NCI-H2107 treated with DMSO at 0.1 percent for 48 hours (cell line): ENCODE results near the gene PDGFRA.
"Not testable (repeated sequence)": the region's sequence is repeated elsewhere in the genome, so short reads cannot be mapped to it uniquely, and the experiment has no call there.

Source experiments
- DNase-seq: peaks from one replicate; lab custom pipeline; 2025; ENCODE audit not compliant: unreplicated experiment; lab: John Stamatoyannopoulos, UW

PDGFRA gene

DNA sequence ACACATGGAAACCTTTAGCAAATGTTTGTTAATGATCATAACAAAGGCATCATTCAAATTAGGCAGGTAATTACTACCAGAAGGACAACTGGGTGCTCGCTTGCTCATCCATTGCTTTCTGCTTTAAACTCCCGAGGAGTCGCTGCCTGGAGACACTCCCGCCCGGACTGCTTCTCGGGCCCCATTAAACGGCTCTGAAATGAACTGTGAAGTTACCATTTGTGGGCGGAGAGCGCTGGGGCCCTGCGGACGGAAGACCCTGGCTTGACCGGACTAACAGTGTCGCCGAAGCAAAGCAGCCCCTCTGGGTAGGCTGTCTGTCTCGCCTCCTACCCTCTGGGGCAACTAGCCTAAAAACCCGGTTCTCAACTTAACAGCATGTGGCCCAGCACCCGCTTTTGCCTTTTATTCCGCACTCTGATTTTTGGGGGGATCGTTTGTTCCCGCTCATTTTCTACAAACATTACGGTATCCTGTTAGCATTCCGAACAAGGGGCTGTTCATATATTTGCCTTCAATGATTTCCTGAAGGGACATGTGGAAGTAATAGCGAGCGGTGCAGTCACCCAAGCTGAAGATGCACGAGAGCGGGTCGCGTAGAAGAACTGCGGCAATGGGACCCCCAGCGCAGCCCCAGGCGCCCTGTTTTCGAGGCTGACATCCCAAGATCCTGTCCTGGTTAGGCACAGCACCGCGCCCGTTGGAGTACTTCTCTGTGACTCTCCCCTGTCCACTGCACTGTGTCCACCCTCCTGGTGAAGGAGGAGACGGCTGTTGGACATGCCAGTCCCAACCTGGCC is 1.6 kb upstream of the PDGFRA start:
- DNase-seq = no peak

DNA sequence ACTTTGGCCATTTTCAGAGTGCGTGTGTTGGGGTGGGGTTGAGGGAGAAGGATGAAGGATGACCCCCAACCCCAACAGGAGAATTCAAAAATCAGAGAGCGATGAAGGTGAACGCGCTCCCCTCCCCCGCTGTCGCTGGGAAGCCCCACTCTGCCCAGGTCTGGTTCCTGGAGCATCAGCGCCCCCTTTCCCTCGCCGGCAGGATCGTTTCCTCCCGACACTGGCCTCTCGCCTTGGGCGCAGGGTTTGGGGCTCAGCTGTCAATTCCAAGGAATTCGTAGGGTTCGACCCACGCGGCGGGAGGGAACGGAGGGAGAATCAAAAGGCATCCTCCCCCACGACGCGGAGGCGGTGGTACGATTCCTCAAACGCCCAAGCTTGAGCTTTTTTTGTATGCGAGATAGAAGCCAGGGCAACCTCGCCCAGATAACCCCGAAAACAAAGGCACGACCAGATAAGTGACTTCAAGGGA is 1.0 kb upstream of the PDGFRA start:
- no peak for DNase-seq

DNA sequence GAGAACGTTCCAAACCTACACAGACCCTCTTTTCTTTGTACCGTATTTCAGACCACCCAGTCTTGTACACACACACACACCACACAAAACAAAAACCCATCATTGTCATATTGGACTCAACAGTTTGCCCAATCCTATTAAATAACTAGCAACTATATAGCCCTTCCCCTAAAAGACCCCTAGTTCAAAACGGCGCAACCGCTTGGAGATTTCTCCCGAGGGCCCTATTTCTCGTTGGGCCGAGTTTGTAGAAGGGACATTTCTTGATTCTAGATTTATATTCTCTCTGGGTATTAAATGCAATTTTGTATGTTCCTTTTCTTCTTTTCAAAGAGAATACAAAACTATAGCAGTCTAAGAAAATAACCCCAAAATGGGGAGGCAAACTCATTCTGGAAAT is 547 bp upstream of the PDGFRA start:
- no peak for DNase-seq

DNA sequence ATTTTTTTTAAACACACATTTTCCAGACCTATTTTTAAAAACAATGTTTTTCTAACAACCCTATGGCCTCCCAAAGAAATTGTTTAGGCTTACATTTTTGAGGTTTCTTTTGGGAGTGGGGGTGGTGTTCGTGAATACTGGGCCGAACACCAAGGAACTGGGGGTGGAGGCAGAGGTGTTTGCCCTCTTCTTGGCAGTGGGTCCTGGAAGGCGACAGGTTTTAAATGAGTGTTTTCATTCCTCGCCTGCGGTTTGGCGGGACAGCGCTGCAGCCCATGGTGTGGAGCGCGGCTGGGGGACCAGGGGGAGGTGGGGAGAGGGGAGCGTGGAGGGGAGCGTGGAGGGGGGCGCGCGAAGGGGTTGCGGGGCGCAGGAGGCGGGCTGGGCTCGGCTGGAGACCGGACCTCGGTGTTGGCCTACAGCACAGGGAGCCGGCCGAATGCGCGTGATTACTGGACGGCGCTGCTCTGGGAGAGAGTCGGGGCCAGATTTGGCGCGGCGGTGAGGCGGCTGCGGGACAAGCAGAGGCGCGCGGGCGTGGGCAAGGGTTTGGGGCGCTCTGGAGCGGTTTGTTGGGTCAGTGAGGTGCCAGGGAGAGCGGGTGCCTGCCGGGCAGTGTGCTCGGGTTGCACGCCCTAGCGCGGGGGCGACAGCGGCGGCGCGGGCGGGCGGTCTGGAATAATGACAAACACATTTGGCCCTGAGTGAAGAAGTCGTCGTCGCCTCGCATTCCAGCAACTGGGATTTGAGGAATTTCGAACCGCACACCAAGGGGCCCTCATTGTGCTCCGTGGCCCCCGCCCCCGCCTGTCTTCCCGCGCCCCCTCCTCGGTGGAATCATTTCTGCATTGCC is 764 bp downstream of the PDGFRA start:
- no peak for DNase-seq

DNA sequence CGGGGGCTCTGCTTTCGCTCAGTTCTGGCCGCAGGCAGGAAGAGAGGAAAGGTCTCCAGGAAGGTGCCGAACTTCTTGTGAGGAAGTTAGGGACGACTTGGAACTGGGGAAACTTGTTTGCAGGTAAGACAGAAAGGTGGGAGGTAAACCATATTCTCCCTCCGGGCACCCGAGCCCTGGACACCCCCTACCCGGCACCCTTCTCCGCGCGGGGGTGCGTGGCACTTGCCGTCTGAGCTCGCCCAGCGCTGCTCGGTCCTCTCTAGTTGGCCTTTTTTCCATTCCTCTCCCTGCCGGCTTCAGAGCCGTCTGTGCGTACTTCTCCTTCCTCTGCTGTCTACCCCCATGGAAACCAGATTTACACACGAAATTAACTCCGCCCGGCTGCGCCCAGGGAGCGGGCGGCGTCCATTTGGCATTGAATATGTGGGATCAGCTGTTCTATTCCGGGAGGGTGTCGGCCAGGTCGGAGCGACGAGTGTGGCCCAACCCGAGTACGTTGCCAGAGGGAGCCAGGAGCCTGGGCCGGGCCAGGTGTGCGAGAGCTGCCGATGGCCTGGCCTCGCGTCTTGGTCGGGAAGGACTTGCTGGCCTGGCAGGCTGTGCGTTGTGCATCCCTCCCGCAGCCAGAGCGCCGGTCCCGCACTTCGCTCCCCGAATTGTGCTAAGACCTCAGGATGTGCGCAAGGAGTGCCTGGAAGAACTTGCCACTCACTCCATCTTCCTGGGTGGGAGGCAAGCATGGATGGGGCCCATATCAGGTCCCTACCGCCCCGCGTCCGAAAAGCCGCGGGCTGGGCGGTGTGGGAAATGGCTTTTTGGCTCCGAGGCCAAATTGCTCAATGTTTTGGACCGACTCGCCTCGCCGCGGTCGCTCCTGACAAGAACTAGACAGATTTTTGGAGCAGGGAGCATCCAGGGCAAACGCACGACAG is 1.7 kb downstream of the PDGFRA start:
- DNase-seq = no peak

DNA sequence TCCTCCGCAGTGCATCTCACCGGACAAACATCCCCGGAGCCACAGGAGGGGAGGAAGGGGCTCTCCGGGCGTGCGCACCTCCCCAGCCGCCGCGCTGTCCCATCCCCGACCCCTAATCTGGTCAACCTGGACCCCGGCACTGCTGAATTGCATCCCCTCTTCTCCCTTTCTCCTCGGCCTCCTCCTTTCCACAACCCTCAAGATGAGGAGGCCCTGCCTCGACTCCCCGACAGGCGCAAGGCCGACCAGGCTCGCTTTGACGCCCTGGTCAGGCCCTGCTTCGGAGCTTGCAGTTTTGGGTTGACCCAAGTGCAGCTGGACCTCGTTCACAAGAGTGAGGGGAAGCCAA is 2.3 kb downstream of the PDGFRA start:
- DNase-seq = no peak

DNA sequence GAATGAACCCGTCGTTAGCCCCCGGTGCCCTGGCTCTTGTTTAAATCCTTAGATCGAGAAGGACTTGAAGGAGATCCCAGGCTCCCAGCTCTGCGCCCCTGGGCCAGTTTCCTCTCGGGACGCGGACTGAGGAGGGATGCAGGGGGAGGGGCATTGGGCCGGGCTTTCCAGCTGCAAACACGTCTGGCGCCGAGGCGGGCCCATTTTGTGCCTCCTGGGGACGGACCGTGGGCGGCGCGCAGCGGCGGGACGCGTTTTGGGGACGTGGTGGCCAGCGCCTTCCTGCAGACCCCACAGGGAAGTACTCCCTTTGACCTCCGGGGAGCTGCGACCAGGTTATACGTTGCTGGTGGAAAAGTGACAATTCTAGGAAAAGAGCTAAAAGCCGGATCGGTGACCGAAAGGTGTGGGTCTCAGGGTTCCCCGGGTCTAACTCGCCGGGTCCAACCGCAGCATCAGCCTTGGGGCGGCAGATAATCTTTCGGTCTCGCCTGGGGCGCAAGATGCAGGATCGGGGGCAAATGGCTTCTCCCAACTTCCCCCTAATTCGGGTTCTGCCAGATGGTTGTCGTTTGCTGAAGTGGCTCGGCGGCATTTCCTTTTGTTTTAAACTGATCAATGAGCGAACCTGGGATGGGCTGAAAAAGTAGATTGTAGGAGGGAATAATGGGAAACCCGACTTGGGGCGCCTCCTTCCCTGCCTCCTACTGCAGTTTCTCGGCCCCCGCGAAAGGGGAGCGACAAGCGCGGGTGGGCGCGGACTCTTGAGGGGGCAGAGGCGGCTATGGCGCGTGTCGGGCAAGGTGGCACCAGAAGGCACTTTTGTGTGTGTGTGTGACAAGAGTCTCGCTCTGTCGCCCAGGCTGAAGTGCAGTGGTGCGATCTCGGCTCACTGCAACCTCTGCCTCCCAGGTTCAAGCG is 2.9 kb downstream of the PDGFRA start:
- DNase-seq = no peak

DNA sequence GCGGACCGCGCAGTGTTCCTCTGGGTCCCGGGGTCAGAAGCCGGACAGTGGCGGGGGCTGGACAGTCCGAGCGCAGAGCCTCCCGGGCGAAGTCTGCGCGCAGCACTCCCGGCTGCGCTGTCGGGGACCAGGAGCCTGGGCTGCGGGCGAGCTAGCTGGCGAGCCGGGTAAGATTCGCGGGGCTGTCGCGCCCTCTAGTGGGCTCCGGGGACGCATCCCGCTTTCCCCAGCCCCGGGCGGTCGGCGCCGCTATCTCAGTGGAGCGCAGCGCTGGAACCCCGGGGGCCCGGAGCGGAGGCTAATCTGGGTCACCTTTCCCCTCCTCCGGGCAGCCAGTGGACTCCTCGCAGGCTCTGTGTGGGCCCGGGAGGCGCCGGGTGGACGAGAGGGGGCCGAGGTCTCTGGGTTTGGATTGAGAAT is 4.2 kb downstream of the PDGFRA start:
- no peak for DNase-seq

DNA sequence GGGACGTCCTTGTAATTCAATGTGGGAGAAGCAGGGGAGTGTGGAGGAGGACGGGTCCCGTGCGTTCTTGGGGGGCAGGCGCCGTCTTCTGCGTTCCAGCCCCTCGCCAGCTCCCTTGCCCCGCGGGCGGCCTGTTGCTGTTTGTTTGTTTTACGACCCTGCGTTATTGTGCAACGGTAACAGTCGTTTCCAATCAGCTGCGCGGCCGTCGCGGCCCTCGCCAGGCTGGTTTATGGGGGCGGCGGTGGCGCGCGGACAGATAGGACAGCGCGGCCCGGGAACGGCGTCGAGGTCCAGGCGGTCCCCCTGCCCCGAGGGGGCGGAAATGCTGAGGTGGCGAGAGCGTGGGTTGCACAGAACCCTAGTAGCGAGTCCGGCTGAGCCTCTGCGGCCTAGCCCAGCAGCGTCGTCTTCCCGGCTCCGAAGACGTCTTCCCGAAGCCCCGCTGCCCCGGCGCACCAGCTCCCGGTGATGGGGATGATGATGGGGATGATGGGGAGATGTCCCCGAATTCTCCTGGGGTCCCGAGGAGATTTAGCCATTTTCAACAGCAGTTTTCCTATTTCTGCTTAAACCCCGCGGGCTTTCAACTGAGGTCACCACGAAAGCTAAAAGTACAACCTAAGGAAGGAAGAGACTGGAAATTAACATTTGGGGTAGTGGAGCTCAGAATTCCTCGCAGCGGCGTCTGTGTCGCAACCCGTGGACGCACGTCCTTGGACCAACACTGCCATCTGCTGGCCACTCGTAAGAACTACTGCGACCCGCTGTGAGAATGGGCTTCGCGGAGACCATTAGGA is 4.8 kb downstream of the PDGFRA start:
- DNase-seq = peak; percentile 26

DNA sequence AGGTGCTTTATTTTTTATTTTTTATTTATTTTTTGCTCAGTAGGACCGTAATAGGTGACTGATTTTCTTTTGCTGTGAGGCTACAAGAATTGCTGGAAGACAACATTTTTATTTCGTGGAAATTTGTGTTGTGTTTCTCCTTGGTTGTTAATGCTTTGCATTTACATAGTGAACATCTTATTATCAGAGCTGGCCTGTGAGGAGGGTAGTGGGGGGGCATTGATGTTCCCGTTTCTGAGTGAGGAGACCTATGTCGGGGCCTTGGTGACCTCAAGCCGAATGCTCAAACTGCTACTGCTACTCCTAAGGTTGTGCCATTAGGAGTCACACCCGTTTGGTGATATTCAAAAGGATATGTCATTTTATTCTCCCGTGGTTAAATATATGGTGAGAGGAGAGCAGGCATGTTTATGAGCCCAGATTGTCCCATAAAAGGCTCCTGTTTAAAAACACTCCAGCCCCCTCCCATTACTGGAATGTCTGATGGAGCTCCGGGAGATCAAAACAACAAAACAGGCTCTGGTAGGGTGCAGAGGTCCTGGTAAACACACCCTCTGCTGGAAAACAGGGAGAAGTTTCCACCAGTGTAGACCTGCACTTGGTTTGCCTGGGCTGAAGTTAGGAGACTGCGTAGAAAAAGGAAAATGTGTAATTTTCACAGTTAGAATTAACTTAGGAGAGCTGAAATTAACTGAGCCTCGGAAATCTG is 5.6 kb downstream of the PDGFRA start:
- DNase-seq = no peak

DNA sequence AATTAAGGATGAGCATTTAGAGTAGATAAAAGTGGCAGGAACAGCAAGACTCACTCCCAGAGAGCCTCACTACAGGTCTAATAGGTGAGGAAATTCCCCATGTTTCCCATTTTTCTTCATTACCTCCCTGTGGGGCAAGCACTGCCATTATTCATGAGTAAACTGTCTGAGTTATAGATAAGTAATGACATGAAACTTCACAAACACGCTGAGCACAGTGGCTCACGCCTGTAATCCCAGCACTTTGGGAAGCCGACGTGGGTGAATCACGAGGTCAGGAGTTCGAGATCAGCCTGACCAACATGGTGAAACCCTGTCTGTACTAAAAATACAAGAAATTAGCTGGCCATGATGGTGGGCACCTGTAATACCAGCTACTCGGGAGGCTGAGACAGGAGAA is 7.2 kb downstream of the PDGFRA start:
- DNase-seq = not testable (repeated sequence)

DNA sequence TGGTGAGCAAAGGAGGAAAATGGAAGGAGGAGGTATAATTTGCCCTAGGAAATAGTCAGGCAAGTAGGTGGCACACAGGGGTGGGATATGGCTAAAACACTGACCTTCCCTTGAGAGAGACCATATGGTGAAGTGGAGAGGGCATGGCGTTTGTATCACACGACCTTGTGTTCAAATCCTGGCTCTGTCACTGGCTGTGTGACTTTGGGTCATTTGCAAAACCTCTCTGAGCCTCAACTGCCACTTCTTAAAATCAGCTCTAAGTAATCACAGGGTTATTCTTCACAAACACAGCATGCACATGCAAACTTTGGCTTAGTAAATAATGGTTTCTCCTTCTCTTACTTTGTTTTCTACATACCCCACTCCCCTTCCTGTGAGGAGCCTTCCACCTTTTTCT is 8.7 kb downstream of the PDGFRA start:
- DNase-seq = no peak

DNA sequence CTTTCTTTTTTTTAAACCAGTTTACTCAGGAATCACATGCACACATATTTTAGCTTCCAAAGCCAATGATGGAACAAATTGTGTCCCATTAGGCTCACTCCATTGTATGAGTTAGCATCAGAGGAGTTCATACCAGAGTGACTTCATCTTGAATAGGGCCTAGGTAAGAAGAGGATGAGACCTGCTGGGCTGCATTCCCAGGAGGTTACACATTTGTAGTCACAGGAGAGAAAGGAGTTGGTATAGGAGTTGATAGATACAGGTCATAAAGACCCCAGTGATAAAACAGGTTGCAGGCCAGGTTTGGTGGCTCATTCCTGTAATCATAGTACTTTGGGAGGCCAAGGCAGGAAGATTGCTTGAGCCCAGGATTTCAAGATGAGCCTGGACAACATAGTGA is 9.3 kb downstream of the PDGFRA start:
- no peak for DNase-seq

DNA sequence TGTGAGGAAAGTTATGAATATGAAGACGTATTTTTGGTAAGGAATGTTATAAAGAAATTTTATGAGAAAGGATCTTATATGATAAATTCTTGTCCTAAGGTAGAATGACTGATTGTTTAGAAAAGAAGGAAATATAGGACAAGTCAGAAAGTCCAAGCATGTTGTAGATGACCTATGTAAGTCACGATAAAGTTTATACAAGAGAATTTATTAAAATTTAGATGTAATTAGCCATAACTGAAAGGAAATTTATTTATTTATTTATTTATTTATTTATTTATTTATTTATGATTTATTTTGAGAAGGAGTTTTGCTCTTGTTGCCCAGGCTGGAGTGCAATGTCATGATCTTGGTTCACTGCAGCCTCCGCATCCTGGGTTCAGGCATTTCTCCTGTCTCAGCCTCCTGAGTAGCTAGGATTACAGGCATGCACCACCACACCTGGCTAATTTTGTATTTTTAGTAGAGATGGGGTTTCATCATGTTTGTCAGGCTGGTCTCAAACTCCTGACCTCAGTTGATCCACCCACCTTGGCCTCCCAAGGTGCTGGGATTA is 12.3 kb downstream of the PDGFRA start:
- not testable (repeated sequence) for DNase-seq

DNA sequence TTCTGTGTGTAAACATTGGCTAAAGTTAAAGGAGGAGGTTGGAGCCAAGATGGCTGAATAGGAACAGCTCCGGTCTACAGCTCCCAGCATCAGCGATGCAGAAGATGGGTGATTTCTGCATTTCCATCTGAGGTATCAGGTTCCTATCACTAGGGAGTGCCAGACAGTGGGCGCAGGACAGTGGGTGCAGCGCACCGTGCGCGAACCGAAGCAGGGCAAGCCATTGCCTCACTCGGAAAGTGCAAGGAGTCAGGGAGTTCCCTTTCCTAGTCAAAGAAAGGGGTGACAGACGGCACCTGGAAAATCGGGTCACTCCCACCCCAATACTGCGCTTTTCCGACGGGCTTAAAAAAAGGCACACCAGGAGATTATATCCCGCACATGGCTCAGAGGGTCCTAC is 14.4 kb downstream of the PDGFRA start:
- not testable (repeated sequence) for DNase-seq

DNA sequence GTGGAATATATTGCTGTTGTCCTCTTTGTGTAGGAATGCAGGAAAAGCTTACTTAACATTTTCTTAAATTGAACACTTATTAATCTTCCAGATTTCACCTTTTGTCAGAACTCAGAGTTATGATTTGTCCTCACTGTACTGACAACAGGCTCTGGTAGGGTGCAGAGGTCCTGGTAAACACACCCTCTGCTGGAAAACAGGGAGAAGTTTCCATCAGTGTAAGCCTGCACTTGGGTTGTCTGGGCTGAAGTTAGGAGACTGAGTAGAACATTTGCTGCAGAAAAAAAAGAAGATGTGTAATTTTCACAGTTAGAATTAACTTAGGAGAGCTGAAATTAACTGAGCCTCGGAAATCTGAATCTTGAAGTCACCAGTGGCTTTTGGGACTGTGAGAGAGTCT is 23.2 kb downstream of the PDGFRA start:
- DNase-seq = not testable (repeated sequence)

DNA sequence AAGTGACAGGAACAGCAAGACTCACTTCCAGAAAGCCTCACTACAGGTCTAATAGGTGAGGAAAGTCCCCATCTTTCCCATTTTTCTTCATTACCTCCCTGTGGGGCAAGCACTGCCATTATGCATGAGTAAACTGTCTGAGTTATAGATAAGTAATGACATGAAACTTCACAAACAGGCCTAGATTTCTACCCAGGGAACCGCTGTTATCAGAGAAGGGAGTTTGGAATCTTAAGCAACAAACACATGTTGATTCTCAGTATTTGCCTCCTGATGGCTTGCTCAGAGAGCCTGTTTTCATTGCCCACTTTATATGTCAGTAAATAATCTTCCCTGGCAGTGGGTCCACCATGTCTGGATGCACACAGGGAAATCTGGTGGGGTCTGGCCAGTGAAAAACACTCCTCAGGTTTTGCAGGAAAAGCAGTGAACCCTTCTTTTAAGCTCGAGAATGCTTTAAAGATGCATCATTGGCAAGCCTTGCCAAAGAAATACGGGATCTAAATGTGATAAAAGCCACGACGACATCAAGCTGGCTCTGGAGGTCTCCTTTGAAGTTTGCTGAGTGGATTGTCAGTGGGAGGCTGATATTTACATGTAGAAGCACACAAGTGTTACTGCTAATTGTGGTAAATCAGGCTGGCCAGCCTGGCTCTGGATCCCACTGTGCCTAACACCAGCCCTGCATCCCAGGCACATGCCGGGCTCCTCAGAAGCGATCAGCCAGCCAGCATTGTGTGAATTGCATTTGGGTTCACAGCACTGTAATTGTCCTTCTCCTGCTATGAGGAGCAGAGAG is 25.2 kb downstream of the PDGFRA start:
- DNase-seq = no peak

DNA sequence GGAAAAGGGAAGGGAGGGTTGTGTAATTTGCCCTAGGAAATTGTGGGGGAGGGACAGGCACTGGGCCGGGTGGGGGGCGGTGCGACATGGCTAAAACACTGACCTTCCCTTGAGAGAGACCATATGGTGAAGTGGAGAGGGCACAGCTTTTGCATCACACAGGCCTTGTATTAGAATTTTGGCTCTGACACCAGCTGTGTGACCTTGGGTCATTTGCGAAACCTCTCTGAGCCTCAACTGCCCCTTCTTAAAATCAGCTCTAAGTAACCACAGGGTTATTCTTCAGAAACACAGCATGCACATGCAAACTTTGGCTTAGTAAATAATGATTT is 25.8 kb downstream of the PDGFRA start:
- DNase-seq = no peak
